GM19240 (cell line): Measurements from ENCODE around the gene TMEM214.

ENCODE experiments used
- DNase-seq: peaks from one replicate; pipeline ENCODE4 v3.0.0; 2011; ENCODE audit warnings: low spot score; ENCODE audit not compliant: insufficient read length

TMEM214 gene

GRCh38 chr2:27010139-27010538 is 22.6 kb upstream of the TMEM214 start:
- DNase-seq = no peak

- no peak for DNase-seq
These were observed 19.0 kb upstream of the TMEM214 start for GRCh38 chr2:27013738-27014137.

- no peak for DNase-seq
These were observed 17.9 kb upstream of the TMEM214 start for GRCh38 chr2:27014771-27015433.

- peak; percentile 47 for DNase-seq
These were observed 15.9 kb upstream of the TMEM214 start for GRCh38 chr2:27016801-27017325.

- DNase-seq = no peak
These were observed 14.6 kb upstream of the TMEM214 start for GRCh38 chr2:27018142-27018541.

GRCh38 chr2:27019459-27019858 is 13.3 kb upstream of the TMEM214 start:
- DNase-seq = no peak

GRCh38 chr2:27019931-27020855 is 12.6 kb upstream of the TMEM214 start:
- no peak for DNase-seq

- no peak for DNase-seq
These were observed 11.3 kb upstream of the TMEM214 start for GRCh38 chr2:27021253-27022049.

GRCh38 chr2:27023740-27024139 is 9.0 kb upstream of the TMEM214 start:
- no peak for DNase-seq

- DNase-seq = no peak
These were observed 8.6 kb upstream of the TMEM214 start for GRCh38 chr2:27024188-27024587.

- no peak for DNase-seq
These were observed 8.0 kb upstream of the TMEM214 start for GRCh38 chr2:27024812-27025211.

- DNase-seq = no peak
These were observed 7.4 kb upstream of the TMEM214 start for GRCh38 chr2:27025281-27025800.

- no peak for DNase-seq
These were observed 6.6 kb upstream of the TMEM214 start for GRCh38 chr2:27025861-27026851.

- no peak for DNase-seq
These were observed 5.5 kb upstream of the TMEM214 start for GRCh38 chr2:27027211-27027651.

GRCh38 chr2:27029051-27029450 is 3.7 kb upstream of the TMEM214 start:
- no peak for DNase-seq

GRCh38 chr2:27033253-27033852 is 588 bp downstream of the TMEM214 start:
- DNase-seq = no peak

- DNase-seq = no peak
These were observed 5.2 kb downstream of the TMEM214 start for GRCh38 chr2:27038012-27038411.

- DNase-seq = no peak
These were observed 6.0 kb downstream of the TMEM214 start for GRCh38 chr2:27038631-27039339.

GRCh38 chr2:27039426-27039825 is 6.7 kb downstream of the TMEM214 start:
- no peak for DNase-seq
